IMR-90 (cell line): ENCODE results near the gene IGSF9B. TPM values are rescaled to one million over a fixed set of nuclear protein-coding genes. Genes with fewer than 3 reads are reported as not detected.

Source experiments
- ATAC-seq: fragments of 200-7000 bp; cut with Tn5 transposase; 2 replicates; pipeline ENCODE4 v1.9.1; 2020; ENCODE audit warnings: low read depth, mild to moderate bottlenecking, moderate library complexity
- BruUV-seq: library from RNA; stranded (reverse); fragments of 400-500 nt; replicated peaks from 2 replicates; lab custom pipeline; 2021; lab: Mats Ljungman, UMichigan
- CTCF ChIA-PET: fragments of 300-600 bp; formaldehyde crosslinking; extraction: SDS; loops from one replicate; lab custom pipeline; 2021; ENCODE audit warnings: antibody characterized with exemption; lab: Yijun Ruan, JAX
- POLR2A ChIA-PET: fragments of 300-600 bp; sonication (Branson Sonifier 250); formaldehyde crosslinking; loops from one replicate; lab custom pipeline; 2022; ENCODE audit warnings: antibody characterized with exemption; ENCODE audit not compliant: unreplicated experiment; lab: Charles Lee
- DNase-seq: peaks from one replicate; pipeline ENCODE4 v3.0.0; 2013
- H2AFZ ChIP-seq: replicated peaks from 2 replicates; pipeline ENCODE3; 2013; ENCODE audit warnings: low read length, mild to moderate bottlenecking; ENCODE audit not compliant: poor library complexity
- H2AK5ac ChIP-seq: 2 replicates; pipeline ENCODE4 v1.6.1; 2013; ENCODE audit warnings: low read depth, low read length, inconsistent platforms
- H2AK9ac ChIP-seq: replicated peaks from 2 replicates; pipeline ENCODE3; 2013; ENCODE audit warnings: mild to moderate bottlenecking, low read depth, low read length, moderate library complexity; ENCODE audit not compliant: poor library complexity
- H2BK120ac ChIP-seq: 2 replicates; pipeline ENCODE4 v1.6.1; 2013; ENCODE audit warnings: low read depth, low read length, inconsistent platforms
- H2BK15ac ChIP-seq: 3 replicates; pipeline ENCODE4 v1.6.1; 2013; ENCODE audit warnings: low read depth, low read length, inconsistent platforms
- H2BK20ac ChIP-seq: 2 replicates; pipeline ENCODE4 v1.6.1; 2013; ENCODE audit warnings: low read depth, mild to moderate bottlenecking, inconsistent platforms, low read length, moderate library complexity
- H2BK5ac ChIP-seq: 2 replicates; pipeline ENCODE4 v1.6.1; 2013; ENCODE audit warnings: mild to moderate bottlenecking, low read depth, low read length, inconsistent platforms; ENCODE audit not compliant: poor library complexity, severe bottlenecking
- H3K14ac ChIP-seq: replicated peaks from 2 replicates; pipeline ENCODE4 v1.6.1; 2013; ENCODE audit warnings: low read depth, low read length, inconsistent platforms
- H3K18ac ChIP-seq: 2 replicates; pipeline ENCODE4 v1.6.1; 2013; ENCODE audit warnings: low read depth, low read length, control low read depth
- H3K23ac ChIP-seq: 2 replicates; pipeline ENCODE4 v1.6.1; 2013; ENCODE audit warnings: low read depth, low read length, inconsistent platforms
- H3K27ac ChIP-seq: 2 replicates; pipeline ENCODE4 v1.5.1; 2013; ENCODE audit warnings: mild to moderate bottlenecking, control low read depth, low read length; ENCODE audit not compliant: insufficient read depth
- H3K27me3 ChIP-seq: 2 replicates; pipeline ENCODE4 v1.6.1; 2013; ENCODE audit warnings: low read length; ENCODE audit not compliant: control insufficient read depth, insufficient read depth
- H3K36me3 ChIP-seq: 2 replicates; pipeline ENCODE4 v1.6.1; 2013; ENCODE audit warnings: low read length, mixed read lengths; ENCODE audit not compliant: control insufficient read depth, insufficient read depth
- H3K4ac ChIP-seq: 2 replicates; pipeline ENCODE4 v1.6.1; 2013; ENCODE audit warnings: low read depth, low read length, inconsistent platforms
- H3K4me1 ChIP-seq: 2 replicates; pipeline ENCODE4 v1.6.1; 2013; ENCODE audit warnings: low read length, mixed read lengths; ENCODE audit not compliant: control insufficient read depth, insufficient read depth
- H3K4me2 ChIP-seq: 2 replicates; pipeline ENCODE4 v1.6.1; 2013; ENCODE audit warnings: low read depth, mild to moderate bottlenecking, control low read depth, low read length, moderate library complexity
- H3K4me3 ChIP-seq: 2 replicates; pipeline ENCODE4 v1.5.1; 2013; ENCODE audit warnings: low read depth, mild to moderate bottlenecking, control low read depth, low read length, moderate library complexity; ENCODE audit not compliant: insufficient read depth
- H3K56ac ChIP-seq: 2 replicates; pipeline ENCODE4 v1.6.1; 2013; ENCODE audit warnings: low read length, inconsistent platforms; ENCODE audit not compliant: insufficient read depth; ENCODE audit errors: extremely low read depth
- H3K79me1 ChIP-seq, 2 experiments: 2 replicates each; pipeline ENCODE4 v1.6.1; 2013; ENCODE audit warnings: low read length in 2 of 2, inconsistent platforms in 1 of 2, low read depth in 1 of 2
- H3K9ac ChIP-seq: 2 replicates; pipeline ENCODE4 v1.6.1; 2013; ENCODE audit warnings: low read depth, low read length, control low read depth
- H3K9me1 ChIP-seq: 2 replicates; pipeline ENCODE4 v1.6.1; 2013; ENCODE audit warnings: low read length, inconsistent platforms; ENCODE audit not compliant: insufficient read depth
- H3K9me3 ChIP-seq: 2 replicates; pipeline ENCODE4 v1.6.1; 2013; ENCODE audit warnings: low read length; ENCODE audit not compliant: control insufficient read depth, insufficient read depth
- H4K20me1 ChIP-seq: 2 replicates; pipeline ENCODE4 v1.6.1; 2013; ENCODE audit warnings: low read length, inconsistent platforms; ENCODE audit not compliant: insufficient read depth
- H4K5ac ChIP-seq: 2 replicates; pipeline ENCODE4 v1.6.1; 2013; ENCODE audit warnings: mild to moderate bottlenecking, low read depth, low read length, control low read depth
- H4K8ac ChIP-seq, 2 experiments: 2 replicates each; pipeline ENCODE4 v1.6.1; 2013; ENCODE audit warnings: low read depth in 2 of 2, low read length in 2 of 2, control low read depth in 1 of 2, inconsistent platforms in 1 of 2
- H4K91ac ChIP-seq: 2 replicates; pipeline ENCODE4 v1.6.1; 2013; ENCODE audit warnings: low read depth, low read length, inconsistent platforms; ENCODE audit not compliant: insufficient read depth
- CEBPB ChIP-seq: IDR thresholded peaks from 2 replicates; pipeline ENCODE4 v1.6.1; 2012; ENCODE audit warnings: low read depth, low read length, improper control_type of control experiment
- CHD1 ChIP-seq: IDR thresholded peaks from 2 replicates; pipeline ENCODE4 v1.6.1; 2012; ENCODE audit warnings: low read depth, low read length, improper control_type of control experiment
- CTCF ChIP-seq: conservative IDR thresholded peaks from 2 replicates; pipeline ENCODE4 v1.5.1; 2012; ENCODE audit warnings: mild to moderate bottlenecking, low read depth, low read length, improper control_type of control experiment
- MAZ ChIP-seq: IDR thresholded peaks from 2 replicates; pipeline ENCODE4 v1.6.1; 2012; ENCODE audit warnings: low read depth, mild to moderate bottlenecking, low read length, improper control_type of control experiment, moderate library complexity, borderline replicate concordance
- POLR2A ChIP-seq: IDR thresholded peaks from 2 replicates; pipeline ENCODE4 v1.6.1; 2012; ENCODE audit warnings: mild to moderate bottlenecking, low read depth, low read length
- RAD21 ChIP-seq: IDR thresholded peaks from 2 replicates; pipeline ENCODE4 v1.6.1; 2012; ENCODE audit warnings: low read length, improper control_type of control experiment
- RFX5 ChIP-seq: IDR thresholded peaks from 2 replicates; pipeline ENCODE4 v1.8.0; 2012; ENCODE audit warnings: low read depth, mild to moderate bottlenecking, low read length, moderate library complexity
- SMC3 ChIP-seq: fragments of 150-350 bp; IDR thresholded peaks from 2 replicates; pipeline ENCODE4 v1.6.1; 2016; ENCODE audit warnings: low read depth, mild to moderate bottlenecking, antibody characterized with exemption, low read length, moderate library complexity
- WGBS, 2 experiments: methylation state at CpG; one replicate each; pipeline versions ENCODE4 v1.1.5 to v1.1.7; 2013; ENCODE audit warnings: missing lambda C conversion rate in 2 of 2; ENCODE audit not compliant: insufficient read length in 1 of 2; ENCODE audit errors: extremely low coverage in 2 of 2; 5-methylcytosine and 5-hydroxymethylcytosine counted together
- dilution Hi-C: fragments of 300-500 bp; cut with HindIII; formaldehyde crosslinking; loops from one replicate; pipeline ENCODE4 v1.14.3; 2018; ENCODE audit warnings: low sequenced_read_pairs; ENCODE audit not compliant: unreplicated experiment
- in situ Hi-C: fragments of 300-500 bp; cut with MboI; formaldehyde crosslinking; loops from 3 replicates; pipeline ENCODE4 v1.14.3; 2019; ENCODE audit warnings: low sequenced_read_pairs, inconsistent platforms, mixed read lengths
- intact Hi-C: fragments of 100-400 bp; cut with micrococcal nuclease; formaldehyde crosslinking; loops from 2 replicates; pipeline ENCODE4 v1.10.0; 2022
- polyA plus RNA-seq, 3 experiments: library from polyadenylated mRNA; depleted of rRNA; stranded (reverse); fragments of >200 nt; gene quantifications; 2 replicates each; pipeline ENCODE4 v1.2.3, GENCODE V29; 2012; ENCODE audit warnings: low replicate concordance in 1 of 3
- total RNA-seq: library from RNA; depleted of rRNA; stranded (reverse); fragments of >200 nt; gene quantifications from 2 replicates; pipeline ENCODE4 v1.2.3, GENCODE V29; 2012

Gene IGSF9B
- total and polyA plus RNA-seq, 2 of the 4 experiments (the other 2 are of a cell fraction), result under 0.01 to 0.10 TPM

- Histone ChIP-seq H3K9me1 (no peaks in the 10 kb centered on the region), H4K20me1 (no peaks in the 10 kb centered on the region), H4K91ac (no peak overlapping the region), H2BK120ac (no peak overlapping the region), H3K23ac (no peak overlapping the region), H3K27me3 (no peaks in the 10 kb centered on the region), H3K14ac (no peak overlapping the region), H2AK9ac (no peak overlapping the region), H3K4me3 (no peak overlapping the region), H3K56ac (no peak overlapping the region), H2AFZ (no peak overlapping the region), H3K4ac (no peak overlapping the region), H2BK20ac (no peak overlapping the region), H3K18ac (no peak overlapping the region), H2AK5ac (no peak overlapping the region), H3K36me3 (no peaks in the 10 kb centered on the region), H3K79me1 (no peaks in the 10 kb centered on the region), H3K9me3 (peaks cover 30% of the 10 kb centered on the region; the same call in 1 of the 2 replicates), H4K8ac (no peak overlapping the region), H2BK5ac (no peak overlapping the region), H3K4me2 (no peak overlapping the region), H2BK15ac (no peak overlapping the region), H3K9ac (no peak overlapping the region), H3K27ac (no peak overlapping the region), H3K4me1 (no peaks in the 10 kb centered on the region), H4K5ac (no peak overlapping the region)
- intact Hi-C loops, result no loop called here
- no peak for DNase-seq
- ChIA-PET CTCF (no interaction called here), POLR2A (no interaction called here)
- dilution Hi-C loops, result no loop called here
- in situ Hi-C loops, result no loop called here
- BruUV-seq, result no TSS peak
- TF ChIP-seq SMC3, result no peak
- TF ChIP-seq MAZ, result no peak
- TF ChIP-seq CEBPB, result no peak
- TF ChIP-seq POLR2A, result no peak
- no peak for TF ChIP-seq CHD1
- no peak for TF ChIP-seq RFX5
- TF ChIP-seq RAD21, result no peak
- TF ChIP-seq CTCF, result no peak
- 74% methylated on average over 5 of the region's 13 CpGs; no CpG with 5 or more reads in 1 of the 2 experiments for WGBS, 2 experiments
- ATAC-seq, result no peak
Measured at GRCh38 chr11:133906746-133907145, 50.0 kb downstream of the IGSF9B start.
